Measurements from ENCODE around the gene TRIM65.

The TRIM65 gene

DNA sequence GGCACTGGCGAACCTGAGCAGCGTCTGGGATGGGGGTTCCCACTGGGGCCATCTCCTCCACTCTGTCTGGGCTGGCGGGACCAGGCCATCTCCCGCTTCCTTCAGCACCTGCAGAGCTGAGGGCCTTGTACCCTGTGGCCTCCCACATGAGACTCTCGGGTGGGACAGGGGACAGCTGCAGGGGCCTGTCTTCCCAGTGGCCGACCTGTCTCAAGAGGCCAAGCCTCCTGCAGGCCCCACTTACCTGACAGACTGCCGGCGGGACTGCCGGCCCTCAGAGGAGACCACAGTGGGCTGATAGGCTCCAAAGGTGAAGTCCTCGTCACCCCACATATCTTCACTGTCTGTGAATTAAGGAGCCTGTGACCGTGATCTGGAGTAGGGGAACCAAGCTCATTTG, 28.4 kb upstream of the TRIM65 start:
- in situ Hi-C loops (cut with HindIII; ENCODE audit: low pct_unique_long_range_greater_than_20kb, low sequenced_read_pairs): no loop called here
- no peak for TF ChIP-seq JUND (IDR thresholded peaks at IDR 0.05; ENCODE audit: low read depth)

GRCh38 chr17:75922963-75923874, 26.5 kb upstream of the TRIM65 start:
- in situ Hi-C loops (cut with HindIII; ENCODE audit: low pct_unique_long_range_greater_than_20kb, low sequenced_read_pairs): no loop called here
- no peak for TF ChIP-seq JUND (IDR thresholded peaks at IDR 0.05; ENCODE audit: low read depth)
- DNase-seq (ENCODE audit: low read depth in 1 of 2, low spot score in 1 of 2): no peak

More for the DNA sequence above, 28.4 kb upstream of the TRIM65 start:
- DNase-seq (ENCODE audit: low read depth in 1 of 2, low spot score in 1 of 2): no peak

GRCh38 chr17:75922173-75922961, 25.6 kb upstream of the TRIM65 start:
- DNase-seq (ENCODE audit: low read depth in 1 of 2, low spot score in 1 of 2): no peak
- TF ChIP-seq JUND (IDR thresholded peaks at IDR 0.05; ENCODE audit: low read depth): no peak
- in situ Hi-C loops (cut with HindIII; ENCODE audit: low pct_unique_long_range_greater_than_20kb, low sequenced_read_pairs): no loop called here

DNA sequence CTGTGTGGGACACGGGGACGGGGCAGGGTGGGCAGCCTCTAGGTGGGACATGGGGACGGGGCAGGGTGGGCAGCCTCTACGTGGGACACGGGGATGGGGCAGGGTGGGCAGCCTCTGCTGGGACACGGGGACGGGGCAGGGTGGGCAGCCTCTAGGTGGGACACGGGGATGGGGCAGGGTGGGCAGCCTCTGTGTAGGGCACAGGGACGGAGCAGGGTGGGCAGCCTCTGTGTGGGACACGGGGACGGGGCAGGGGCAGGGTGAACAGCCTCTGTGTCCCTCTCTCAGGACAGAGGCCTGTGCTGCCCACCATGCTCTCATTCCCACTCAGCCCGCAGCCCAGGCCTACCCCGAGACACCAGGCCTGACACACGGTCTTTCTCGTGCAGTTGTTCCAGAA, 24.8 kb upstream of the TRIM65 start:
- TF ChIP-seq JUND (IDR thresholded peaks at IDR 0.05; ENCODE audit: low read depth): no peak
- no peak for DNase-seq (ENCODE audit: low read depth in 1 of 2, low spot score in 1 of 2)
- in situ Hi-C loops (cut with HindIII; ENCODE audit: low pct_unique_long_range_greater_than_20kb, low sequenced_read_pairs): no loop called here

- no peak for DNase-seq (ENCODE audit: low read depth in 1 of 2, low spot score in 1 of 2)
- TF ChIP-seq JUND (IDR thresholded peaks at IDR 0.05; ENCODE audit: low read depth): no peak
- in situ Hi-C loops (cut with HindIII; ENCODE audit: low pct_unique_long_range_greater_than_20kb, low sequenced_read_pairs): no loop called here
Observed at GRCh38 chr17:75920045-75920560, 23.4 kb upstream of the TRIM65 start.

DNA sequence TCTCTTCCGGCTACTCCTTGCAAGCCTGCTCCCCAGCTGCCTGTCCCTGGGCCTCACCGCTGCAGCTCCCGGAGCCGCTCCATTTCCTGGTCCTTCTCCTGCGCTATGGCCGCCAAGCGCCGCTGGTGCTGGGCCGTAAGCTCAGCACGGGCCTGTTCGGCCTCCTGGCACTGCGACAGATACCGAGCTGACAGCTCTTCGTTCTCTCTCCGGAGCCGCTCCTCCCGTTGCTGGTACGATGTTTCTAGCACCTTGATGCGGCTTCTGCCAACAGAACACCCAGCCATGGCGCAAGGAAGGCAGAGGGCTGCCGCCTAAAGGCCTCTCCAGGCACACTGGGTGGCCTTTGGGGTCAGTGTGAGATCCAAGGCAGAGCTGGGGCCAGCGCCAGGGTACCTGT, 22.9 kb upstream of the TRIM65 start:
- no peak for DNase-seq (ENCODE audit: low read depth in 1 of 2, low spot score in 1 of 2)
- TF ChIP-seq JUND (IDR thresholded peaks at IDR 0.05; ENCODE audit: low read depth): no peak
- in situ Hi-C loops (cut with HindIII; ENCODE audit: low pct_unique_long_range_greater_than_20kb, low sequenced_read_pairs): no loop called here

GRCh38 chr17:75917917-75918445, 21.2 kb upstream of the TRIM65 start:
- no peak for DNase-seq (ENCODE audit: low read depth in 1 of 2, low spot score in 1 of 2)
- in situ Hi-C loops (cut with HindIII; ENCODE audit: low pct_unique_long_range_greater_than_20kb, low sequenced_read_pairs): no loop called here
- TF ChIP-seq JUND (IDR thresholded peaks at IDR 0.05; ENCODE audit: low read depth): no peak

DNA sequence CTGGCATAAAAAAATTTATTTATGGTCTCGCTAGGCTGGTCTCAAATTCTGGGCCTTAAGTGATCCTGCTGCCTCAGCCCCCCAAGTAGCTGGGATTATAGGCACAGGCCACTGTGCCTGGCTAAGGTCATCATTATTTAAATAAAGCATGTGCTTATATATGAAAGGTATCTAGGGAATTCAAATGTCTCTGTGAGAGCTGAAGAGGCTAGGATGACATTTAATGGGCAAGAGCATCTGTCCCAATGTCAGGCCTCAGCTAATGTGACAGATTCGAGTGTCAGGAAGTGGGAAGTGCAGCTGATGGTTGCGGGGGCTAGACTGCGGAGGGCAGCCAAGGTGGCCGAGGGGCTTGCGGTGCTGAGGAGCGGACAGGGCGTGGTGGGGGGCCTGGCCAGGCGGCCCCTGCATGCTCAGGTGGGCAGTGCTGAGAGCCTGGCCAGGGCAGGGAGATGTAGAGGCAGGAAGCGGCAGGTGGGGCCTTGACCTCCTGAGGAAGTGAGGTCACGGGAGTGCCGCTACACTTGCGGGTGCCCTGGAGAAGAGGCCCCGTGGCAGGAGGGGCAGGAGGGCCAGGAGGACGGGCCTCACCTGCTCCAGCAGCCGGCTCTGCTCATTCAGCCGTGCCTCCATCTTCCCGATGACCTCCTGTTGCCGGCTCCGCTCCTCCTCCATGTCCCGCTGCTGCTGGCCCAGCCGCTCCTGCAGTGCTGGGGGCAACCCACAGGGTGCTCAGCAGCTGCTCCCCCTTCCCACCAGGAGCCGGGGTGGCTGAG, 20.6 kb upstream of the TRIM65 start:
- DNase-seq (ENCODE audit: low read depth in 1 of 2, low spot score in 1 of 2): no peak
- no peak for TF ChIP-seq JUND (IDR thresholded peaks at IDR 0.05; ENCODE audit: low read depth)
- in situ Hi-C loops (cut with HindIII; ENCODE audit: low pct_unique_long_range_greater_than_20kb, low sequenced_read_pairs): no loop called here

GRCh38 chr17:75915268-75915667, 18.5 kb upstream of the TRIM65 start:
- in situ Hi-C loops (cut with HindIII; ENCODE audit: low pct_unique_long_range_greater_than_20kb, low sequenced_read_pairs): no loop called here
- DNase-seq (ENCODE audit: low read depth in 1 of 2, low spot score in 1 of 2): no peak
- TF ChIP-seq JUND (IDR thresholded peaks at IDR 0.05; ENCODE audit: low read depth): no peak

- in situ Hi-C loops (cut with HindIII; ENCODE audit: low pct_unique_long_range_greater_than_20kb, low sequenced_read_pairs): no loop called here
- TF ChIP-seq JUND (IDR thresholded peaks at IDR 0.05; ENCODE audit: low read depth): no peak
- no peak for DNase-seq (ENCODE audit: low read depth in 1 of 2, low spot score in 1 of 2)
Observed at GRCh38 chr17:75914643-75915267, 18.0 kb upstream of the TRIM65 start.

DNA sequence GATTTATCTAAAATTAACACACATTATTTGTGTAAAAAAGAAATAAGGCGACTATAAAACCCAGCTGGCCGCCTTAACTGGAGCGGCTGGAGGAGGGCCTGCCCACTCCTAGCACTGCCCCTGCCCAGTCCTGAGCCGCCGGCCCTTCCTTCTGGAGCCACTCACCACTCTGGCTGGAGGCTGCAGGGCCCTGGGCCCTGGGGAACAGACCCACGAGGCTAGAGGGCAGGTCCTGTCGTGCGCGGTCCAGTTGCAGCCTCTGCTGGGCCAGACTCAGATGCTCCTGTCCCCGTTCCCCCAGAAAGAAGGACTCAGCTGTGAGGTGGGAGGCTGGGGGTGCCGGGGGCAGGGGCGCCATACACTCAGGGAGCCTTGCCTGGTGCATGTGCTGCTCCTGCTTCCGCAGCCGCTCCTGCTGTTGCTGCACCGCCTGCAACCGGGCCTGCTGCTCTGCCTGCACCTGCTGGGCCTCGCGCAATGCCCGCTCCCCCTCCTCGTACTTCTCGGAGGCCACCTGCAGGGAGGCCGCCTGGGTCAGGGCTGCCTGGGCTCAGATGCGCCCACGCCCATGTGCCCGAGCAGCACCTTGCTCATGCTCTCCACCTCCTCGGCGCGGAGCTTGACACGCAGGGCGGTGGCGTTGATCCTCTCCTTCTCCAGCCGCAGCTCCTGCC, 16.9 kb upstream of the TRIM65 start:
- in situ Hi-C loops (cut with HindIII; ENCODE audit: low pct_unique_long_range_greater_than_20kb, low sequenced_read_pairs): no loop called here
- no peak for DNase-seq (ENCODE audit: low read depth in 1 of 2, low spot score in 1 of 2)
- TF ChIP-seq JUND (IDR thresholded peaks at IDR 0.05; ENCODE audit: low read depth): no peak

Data from T47D (cell line).